HG03139 (cell line): ENCODE measurements around the gene CBL.

Experiments used
- ATAC-seq: cut with Tn5 transposase; IDR thresholded peaks from one replicate; pipeline ENCODE4 v1.9.1; 2021; ENCODE audit not compliant: unreplicated experiment

Gene CBL

GRCh38 chr11:119342362-119343130 lies 136.4 kb downstream of the CBL start:
- no peak for ATAC-seq

GRCh38 chr11:119343726-119344125 lies 137.6 kb downstream of the CBL start:
- ATAC-seq, result no peak

GRCh38 chr11:119344291-119345010 lies 138.3 kb downstream of the CBL start:
- ATAC-seq, result no peak

GRCh38 chr11:119345685-119346084 lies 139.5 kb downstream of the CBL start:
- no peak for ATAC-seq

GRCh38 chr11:119346605-119347004 lies 140.5 kb downstream of the CBL start, which contains the start of gene MFRP:
TSS of gene MFRP (minus strand) at chr11:119346705. CDS start at chr11:119346513, 192 bp downstream.
- no peak for ATAC-seq

- ATAC-seq, result no peak
These were observed 141.1 kb downstream of the CBL start for GRCh38 chr11:119347242-119347641.

GRCh38 chr11:119347940-119348605 lies 141.9 kb downstream of the CBL start:
- no peak for ATAC-seq

GRCh38 chr11:119350302-119350701 lies 144.2 kb downstream of the CBL start:
- no peak for ATAC-seq

- ATAC-seq, result no peak
These were observed 145.1 kb downstream of the CBL start for GRCh38 chr11:119351232-119351631.

GRCh38 chr11:119352857-119353260 lies 146.7 kb downstream of the CBL start:
- no peak for ATAC-seq

- ATAC-seq, result no peak
These were observed 149.1 kb downstream of the CBL start for GRCh38 chr11:119355091-119355843.

- ATAC-seq, result peak; percentile 71
These were observed 150.4 kb downstream of the CBL start for GRCh38 chr11:119356349-119357031.

GRCh38 chr11:119357074-119357473 lies 150.9 kb downstream of the CBL start:
- no peak for ATAC-seq
